Activated T-helper 9 cell treated with anti-CD3 and anti-CD28 coated beads, Interleukin-2, amount 50 U/mL, for 16 hours (primary cell): Measurements from ENCODE around the gene ALDH2.
A peak's percentile ranks its signal among the peaks of the same experiment; 100 is the strongest.
"Not testable (repeated sequence)": the region's sequence is repeated elsewhere in the genome, so short reads cannot be mapped to it uniquely, and the experiment has no call there.

ENCODE experiments used
- DNase-seq: peaks from one replicate; pipeline ENCODE4 v3.0.0-alpha.2; 2020; ENCODE audit warnings: low read depth

ALDH2 gene

DNA sequence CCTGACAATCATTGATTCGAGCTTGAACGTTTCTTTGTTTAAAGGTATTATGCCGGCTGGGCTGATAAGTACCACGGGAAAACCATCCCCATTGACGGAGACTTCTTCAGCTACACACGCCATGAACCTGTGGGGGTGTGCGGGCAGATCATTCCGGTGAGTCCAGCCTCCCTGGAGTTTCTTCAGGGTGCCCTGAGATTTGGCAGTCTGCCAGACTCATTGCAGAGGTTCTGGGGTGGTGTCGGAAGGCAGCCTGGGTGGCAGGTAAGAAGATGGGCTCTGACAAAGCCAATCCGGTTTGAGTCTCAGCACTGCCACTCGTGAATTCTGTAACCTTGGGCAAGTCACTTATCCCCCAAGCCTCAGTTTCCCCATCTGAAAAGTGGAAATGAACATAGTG lies 23.0 kb downstream of the ALDH2 start:
- DNase-seq, result no peak

DNA sequence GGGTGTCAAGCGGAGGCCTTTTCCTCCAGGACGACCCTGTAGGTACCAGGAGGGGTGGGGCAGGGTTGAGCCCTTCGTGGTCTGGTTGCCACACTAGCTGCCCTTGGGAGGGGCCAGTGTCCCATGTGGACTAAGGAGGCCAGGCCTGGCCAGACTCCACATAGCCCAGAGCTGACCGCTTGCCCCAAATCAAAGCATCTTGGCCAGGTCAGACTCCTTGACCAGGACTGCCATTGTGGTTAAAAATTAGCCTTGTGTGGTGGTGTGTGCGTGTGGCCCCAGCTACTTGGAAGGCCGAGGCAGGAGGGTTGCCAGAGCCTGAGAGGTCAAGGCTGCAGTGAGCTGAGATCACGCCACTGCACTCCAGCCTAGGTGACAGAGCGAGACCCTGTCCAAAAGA lies 24.8 kb downstream of the ALDH2 start:
- no peak for DNase-seq

DNA sequence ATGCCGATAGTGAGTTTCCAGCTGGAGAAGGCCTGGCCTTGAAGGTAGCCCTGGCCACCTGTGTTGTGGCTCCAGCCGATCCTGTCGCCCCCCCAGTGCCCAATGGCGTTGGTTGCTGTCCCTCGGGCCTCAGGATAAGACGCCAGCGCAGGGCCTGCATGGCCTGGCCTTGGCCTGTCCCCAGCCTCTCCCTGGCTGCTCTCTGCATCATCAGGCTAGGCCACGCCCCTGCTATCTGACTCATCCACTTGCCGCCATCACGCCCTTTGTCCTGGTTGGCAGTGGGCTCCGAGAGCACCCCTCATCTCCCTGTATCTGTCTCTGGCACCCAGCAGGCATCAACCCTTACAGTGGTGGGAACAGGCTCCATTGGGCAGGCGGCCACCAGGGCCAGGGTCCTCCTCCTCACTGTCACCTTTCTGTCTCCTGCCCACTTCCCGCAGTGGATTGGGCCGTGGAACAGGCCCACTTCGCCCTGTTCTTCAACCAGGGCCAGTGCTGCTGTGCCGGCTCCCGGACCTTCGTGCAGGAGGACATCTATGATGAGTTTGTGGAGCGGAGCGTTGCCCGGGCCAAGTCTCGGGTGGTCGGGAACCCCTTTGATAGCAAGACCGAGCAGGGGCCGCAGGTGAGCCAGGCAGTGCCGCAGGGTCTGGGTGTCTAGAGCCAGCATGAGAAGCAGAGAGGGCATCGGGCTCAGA lies 25.6 kb downstream of the ALDH2 start:
- no peak for DNase-seq

GRCh38 chr12:111792856-111793235 lies 26.1 kb downstream of the ALDH2 start:
- DNase-seq, result no peak

- DNase-seq, result no peak
Measured at GRCh38 chr12:111798182-111798581, 31.4 kb downstream of the ALDH2 start.

- DNase-seq, result no peak
Measured at GRCh38 chr12:111799758-111800157, 33.0 kb downstream of the ALDH2 start.

DNA sequence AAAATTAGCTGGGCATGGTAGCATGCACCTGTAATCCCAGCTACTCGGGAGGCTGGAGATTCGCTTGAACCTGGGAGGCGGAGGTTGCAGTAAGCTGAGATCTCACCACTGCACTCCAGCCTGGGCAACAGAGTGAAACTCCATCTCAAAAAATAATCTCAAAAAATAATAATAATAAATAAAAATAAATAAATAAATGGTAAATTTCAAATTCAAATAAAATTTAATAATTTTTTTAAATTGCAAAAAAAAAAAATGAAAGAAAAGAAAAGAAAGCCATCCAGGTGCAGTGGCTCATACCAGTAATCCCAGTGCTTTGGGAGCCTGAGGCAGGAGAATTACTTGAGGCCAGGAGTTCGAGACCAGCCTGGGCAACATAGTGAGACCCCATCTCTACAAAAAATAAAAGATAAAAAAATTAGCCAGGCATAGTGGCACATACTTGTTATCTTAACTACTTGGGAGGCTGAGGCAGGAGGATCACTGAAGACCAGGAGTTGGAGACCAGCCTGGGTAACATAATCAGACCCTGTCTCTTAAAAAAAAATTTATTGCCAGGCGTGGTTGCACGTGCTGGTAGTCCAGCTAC lies 36.4 kb downstream of the ALDH2 start:
- DNase-seq, result no peak

GRCh38 chr12:111803851-111804250 lies 37.1 kb downstream of the ALDH2 start:
- DNase-seq, result no peak

DNA sequence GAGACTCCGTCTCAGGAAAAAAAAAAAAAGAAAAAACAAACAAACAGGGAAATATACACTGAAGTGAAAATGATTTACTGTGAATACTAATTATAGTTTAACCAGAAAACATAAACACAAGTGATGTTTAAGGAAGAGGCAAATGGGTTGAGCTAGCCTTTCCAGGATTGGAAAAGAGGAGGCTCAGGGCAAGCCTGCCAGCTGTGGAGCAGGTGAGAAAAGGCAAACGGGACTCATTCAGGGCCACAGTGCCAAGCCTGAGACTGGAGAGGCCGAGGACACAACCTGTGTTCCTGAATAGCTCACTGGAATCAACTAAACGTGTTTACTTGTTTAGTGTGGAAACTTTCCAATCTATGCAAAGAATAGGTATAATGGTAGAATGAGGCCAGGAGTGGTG lies 39.6 kb downstream of the ALDH2 start:
- DNase-seq, result no peak

GRCh38 chr12:111807232-111807631 lies 40.5 kb downstream of the ALDH2 start:
- no peak for DNase-seq

DNA sequence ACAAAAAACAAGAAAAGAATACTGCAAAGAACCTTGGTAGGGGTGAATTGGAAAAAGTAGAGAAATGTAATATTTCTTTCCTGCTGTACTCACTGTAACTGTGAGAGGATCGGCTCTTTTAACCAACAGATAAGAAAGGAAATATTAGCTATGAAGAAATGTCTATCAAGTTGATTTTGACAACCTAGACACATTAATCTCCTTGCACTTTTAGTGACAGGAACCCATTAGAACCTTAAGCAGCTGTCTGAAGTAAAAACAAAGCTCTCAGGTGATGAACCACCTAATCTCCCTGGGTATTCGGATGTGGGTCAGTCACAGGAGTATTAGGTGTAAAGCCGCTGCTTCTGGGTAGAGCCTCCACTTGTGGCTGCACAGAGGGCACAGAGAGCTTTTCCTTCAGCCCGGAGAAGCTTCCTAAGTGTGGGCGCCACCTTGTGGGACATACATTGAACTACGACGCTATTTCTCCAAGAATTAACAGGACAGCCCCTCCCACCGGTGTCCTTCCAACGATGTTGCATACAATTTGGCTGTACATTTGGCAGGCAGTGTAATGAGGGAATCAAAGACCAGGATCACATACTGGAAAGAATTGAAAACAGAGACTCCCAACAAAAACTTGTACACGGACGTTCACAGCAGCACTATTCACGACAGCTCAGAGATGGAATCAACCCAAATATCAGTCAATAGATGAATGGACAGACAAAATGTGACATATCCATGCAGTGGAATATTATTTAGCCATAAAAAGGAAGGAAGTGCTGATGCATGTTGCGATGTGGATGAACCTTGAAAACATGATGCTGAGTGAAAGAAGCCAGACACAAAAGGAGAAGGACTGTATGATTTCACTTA lies 46.4 kb downstream of the ALDH2 start:
- DNase-seq, result peak; percentile 40

DNA sequence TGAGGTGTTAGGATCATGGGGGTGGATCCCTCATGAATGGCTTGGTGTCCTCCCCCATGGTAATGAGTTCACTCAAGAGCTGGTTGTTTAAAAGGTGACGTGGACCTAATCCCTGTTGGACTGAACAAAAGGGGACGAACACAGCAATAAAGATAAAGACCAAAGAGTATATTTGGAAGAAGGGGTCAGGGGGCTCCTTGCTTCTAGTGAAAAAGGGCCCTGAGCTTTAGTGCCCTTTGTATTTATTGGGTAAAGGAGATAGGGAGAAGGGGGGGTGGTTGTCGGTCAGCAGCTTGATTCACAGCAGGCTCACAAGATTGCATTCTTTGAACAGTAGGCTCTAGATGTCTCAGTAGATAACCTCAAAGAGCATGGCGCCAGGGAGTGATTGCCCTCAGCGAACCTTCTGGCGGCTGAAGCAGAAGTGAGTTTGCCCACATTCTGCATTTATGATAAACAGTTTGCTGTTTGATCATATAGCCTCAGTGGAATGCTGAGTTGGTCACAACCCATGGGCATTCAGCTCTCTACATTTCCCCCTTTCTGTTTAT lies 49.4 kb downstream of the ALDH2 start:
- no peak for DNase-seq

DNA sequence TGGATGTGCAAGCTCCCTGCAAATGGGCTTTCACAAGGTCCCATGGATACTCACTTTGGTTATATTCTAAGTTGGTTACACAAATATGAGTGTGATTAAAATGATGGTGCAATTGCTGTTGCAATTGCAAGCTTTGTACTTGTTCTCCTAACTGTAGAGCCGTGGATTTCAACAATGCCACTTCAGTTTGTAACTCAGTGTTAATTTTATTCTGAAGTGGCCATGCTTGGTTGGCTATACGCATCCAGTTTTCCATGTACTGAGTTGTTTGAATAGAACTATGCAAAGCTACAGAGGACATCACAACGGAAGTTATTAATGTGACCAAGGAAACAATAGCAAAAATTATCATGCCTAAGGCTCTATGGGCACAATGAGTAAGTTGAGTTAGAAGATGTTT lies 50.2 kb downstream of the ALDH2 start:
- not testable (repeated sequence) for DNase-seq

GRCh38 chr12:111818340-111818739 lies 51.6 kb downstream of the ALDH2 start:
- DNase-seq, result no peak

GRCh38 chr12:111819191-111820158 lies 52.7 kb downstream of the ALDH2 start:
- DNase-seq, result no peak

- DNase-seq, result not testable (repeated sequence)
Measured at GRCh38 chr12:111820828-111821227, 54.1 kb downstream of the ALDH2 start.

DNA sequence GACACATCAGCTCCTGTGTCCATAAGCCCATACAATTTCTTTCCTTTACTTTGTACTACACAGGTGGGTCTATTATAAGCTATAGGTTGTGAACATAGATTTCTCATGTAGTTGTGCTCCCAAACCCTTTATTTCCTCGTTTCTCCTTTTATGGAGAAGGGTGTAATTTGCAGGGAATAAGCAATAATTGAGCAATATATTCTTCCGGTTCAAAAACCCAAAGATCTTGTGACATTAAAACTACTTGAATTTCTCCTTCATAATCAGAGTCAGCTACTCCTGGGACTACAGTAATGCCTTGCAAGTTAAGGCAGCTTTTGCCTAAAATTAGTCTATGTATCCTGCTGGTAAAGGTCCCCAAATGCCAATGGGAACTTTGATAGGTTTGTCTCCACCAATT lies 56.2 kb downstream of the ALDH2 start:
- no peak for DNase-seq

DNA sequence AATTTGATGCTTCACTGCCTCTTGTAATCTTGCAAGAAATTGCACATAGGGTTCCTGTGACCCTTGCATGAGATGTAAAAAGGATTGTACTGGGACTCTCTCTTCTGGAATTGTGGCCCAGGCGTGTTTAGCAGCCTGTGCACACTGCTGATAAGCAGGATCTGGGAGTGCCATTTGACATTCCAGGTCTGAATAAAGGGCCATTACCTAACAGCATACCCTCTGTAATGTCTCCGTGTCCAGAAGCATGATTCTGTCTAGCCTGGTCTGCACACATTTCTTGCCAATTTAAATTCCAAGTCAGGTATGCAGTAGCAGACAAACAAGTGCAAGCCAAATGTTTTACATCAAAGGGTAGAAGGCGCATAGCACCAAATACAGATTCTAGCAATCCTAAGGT lies 57.2 kb downstream of the ALDH2 start:
- no peak for DNase-seq

DNA sequence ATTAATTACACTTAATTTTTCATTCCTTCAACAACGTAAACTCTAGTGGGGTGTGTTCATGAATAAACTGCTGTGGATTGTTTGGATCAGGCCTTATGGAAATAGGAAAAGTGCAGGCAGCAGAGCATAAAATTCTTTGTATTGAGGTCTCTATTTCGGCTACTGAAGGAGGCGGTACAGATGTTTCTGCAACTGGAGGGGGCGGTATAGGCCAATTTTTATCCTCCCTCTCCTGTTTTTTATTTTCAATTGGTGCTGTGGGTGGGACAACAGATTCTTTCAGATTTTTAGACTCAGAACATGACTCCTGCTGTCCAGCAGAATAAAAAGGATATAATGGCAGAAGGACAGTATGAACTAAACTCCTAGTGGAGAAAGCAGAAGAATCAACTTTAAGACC lies 57.6 kb downstream of the ALDH2 start:
- DNase-seq, result not testable (repeated sequence)

GRCh38 chr12:111825509-111825908 lies 58.8 kb downstream of the ALDH2 start:
- no peak for DNase-seq

DNA sequence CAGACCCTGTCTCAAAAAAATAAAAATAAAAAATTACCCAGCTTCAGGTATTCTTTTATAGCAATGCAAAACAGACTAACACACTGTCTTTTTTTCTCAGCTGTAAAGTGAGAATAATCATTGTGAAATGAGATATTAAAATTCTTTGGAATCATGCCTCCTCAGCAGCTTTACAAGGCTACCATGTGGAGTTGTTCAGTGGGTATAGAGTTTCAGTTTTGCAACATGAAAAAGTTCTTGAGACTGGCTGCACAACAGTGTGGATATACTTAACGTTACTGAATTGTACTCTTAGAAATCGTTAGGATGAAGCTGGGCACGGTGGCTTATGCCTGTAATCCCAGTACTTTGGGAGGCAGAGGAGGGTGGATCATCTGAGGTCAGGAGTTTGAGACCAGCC lies 59.6 kb downstream of the ALDH2 start:
- no peak for DNase-seq

DNA sequence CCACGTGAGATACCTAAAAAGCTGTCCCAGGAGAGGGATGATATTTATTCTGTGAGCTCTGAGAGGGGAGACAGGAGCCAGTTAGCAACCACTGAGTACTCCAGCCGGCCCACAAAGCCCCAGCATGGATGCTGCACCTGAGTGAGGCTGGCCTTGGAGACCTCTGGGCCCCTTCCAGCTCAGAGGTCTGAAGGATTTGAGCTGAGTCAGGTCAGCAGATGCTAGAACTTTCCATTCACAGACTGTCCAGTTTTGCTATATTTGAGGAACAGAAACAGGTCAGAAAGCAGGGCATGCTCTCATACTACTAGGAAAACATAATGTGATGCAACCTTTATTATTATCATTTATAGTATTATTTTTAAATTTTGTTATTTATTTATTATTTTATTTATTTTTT lies 60.3 kb downstream of the ALDH2 start:
- DNase-seq, result no peak
